ELF-1 (cell line): ENCODE results near the gene TXNL4B.
"Not testable (repeated sequence)": the region's sequence is repeated elsewhere in the genome, so short reads cannot be mapped to it uniquely, and the experiment has no call there.

ENCODE experiments used
- DNase-seq: peaks from one replicate; pipeline ENCODE4 v3.0.0-alpha.2; 2016; ENCODE audit warnings: low read depth, low spot score

The TXNL4B gene

DNA sequence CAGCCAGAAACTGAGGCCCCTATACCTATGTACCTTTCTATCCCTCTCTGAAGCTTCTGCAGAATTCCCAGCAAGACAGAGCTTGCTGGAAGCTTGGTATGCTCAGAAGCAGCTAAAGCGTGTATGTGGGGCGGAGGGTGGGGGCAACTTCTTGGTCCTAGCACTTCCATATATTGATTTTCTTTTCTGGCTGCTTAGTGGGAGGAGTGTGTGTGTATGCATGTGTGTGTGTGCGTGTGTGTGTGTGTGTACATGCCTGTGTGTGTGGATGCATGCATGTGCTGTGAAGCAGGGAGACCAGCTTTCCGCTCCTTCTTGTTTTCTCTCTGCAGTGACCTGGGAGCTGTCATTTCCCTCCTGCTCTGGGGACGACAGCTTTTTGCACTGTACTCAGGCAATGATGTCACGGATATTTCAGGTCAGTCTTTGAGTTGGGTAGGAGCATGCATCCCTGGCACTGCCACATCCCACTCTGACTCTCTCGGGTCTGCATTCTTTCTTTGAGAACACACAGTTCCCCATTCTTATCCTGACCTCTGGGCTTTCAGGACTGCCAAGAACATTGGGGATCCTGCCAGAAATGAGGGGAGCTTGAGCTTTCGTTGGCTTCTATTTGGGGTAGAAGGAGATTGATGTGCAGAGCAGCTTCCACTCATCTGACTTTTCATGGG, 19.7 kb downstream of the TXNL4B start:
- DNase-seq = no peak

- DNase-seq = peak; percentile 68
These were observed 20.7 kb downstream of the TXNL4B start for GRCh38 chr16:72072514-72073342.

GRCh38 chr16:72068930-72069329, 24.5 kb downstream of the TXNL4B start:
- no peak for DNase-seq

GRCh38 chr16:72066747-72067146, 26.7 kb downstream of the TXNL4B start:
- peak; percentile 32 for DNase-seq

GRCh38 chr16:72064361-72064894, 29.0 kb downstream of the TXNL4B start:
- DNase-seq = no peak

- DNase-seq = no peak
These were observed 31.9 kb downstream of the TXNL4B start for GRCh38 chr16:72061564-72061963.

DNA sequence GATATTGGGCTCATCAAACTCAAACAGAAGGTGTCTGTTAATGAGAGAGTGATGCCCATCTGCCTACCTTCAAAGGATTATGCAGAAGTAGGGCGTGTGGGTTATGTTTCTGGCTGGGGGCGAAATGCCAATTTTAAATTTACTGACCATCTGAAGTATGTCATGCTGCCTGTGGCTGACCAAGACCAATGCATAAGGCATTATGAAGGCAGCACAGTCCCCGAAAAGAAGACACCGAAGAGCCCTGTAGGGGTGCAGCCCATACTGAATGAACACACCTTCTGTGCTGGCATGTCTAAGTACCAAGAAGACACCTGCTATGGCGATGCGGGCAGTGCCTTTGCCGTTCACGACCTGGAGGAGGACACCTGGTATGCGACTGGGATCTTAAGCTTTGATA, 33.0 kb downstream of the TXNL4B start:
- DNase-seq = no peak

- not testable (repeated sequence) for DNase-seq
These were observed 34.4 kb downstream of the TXNL4B start for GRCh38 chr16:72059060-72059459.

- DNase-seq = not testable (repeated sequence)
These were observed 36.1 kb downstream of the TXNL4B start for GRCh38 chr16:72057313-72057712.

DNA sequence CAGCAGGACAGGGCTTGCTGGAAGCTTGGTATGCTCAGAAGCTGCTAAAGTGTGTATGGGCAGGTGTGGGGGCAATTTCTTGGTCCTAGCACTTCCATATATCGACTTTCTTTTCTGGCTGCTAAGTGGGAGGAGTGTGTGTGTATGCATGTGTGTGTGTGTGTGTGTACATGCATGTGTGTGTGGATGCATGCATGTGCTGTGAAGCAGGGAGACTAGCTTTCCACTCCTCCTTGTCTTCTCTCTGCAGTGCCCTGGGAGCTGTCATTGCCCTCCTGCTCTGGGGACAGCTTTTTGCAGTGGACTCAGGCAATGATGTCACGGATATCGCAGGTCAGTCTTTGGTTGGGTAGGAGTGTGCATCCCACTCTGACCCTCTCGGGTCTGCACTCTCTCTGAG, 37.5 kb downstream of the TXNL4B start:
- DNase-seq = no peak

DNA sequence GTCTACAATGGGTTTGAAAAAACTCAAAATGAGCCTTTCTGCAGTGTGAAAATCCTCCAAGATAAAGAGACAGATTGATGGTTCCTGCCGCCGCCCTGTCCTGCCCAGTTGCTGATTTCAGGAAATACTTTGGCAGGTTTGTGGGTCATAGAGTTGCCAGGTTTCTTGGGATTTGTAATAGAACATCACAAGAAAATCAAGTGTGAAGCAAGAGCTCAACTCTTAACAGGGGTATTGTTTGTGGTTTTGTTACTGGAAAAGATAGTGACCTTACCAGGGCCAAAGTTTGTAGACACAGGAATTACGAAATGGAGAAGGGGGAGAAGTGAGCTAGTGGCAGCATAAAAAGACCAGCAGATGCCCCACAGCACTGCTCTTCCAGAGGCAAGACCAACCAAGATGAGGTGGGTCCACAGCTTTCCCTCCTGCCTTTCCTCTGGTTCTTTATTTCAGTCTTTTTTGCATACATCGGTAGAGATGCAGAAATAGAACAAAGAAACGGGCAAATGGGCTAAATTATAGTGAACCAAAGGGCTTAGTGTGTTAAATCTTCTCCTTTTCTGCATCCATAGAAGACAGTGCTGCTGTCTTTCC, 39.1 kb downstream of the TXNL4B start, which contains the start of gene HP:
Gene HP (plus strand): TSS at position 252 of the 594 bp plus-strand sequence. CDS start 148 bp downstream, at position 400.
- DNase-seq = not testable (repeated sequence)

DNA sequence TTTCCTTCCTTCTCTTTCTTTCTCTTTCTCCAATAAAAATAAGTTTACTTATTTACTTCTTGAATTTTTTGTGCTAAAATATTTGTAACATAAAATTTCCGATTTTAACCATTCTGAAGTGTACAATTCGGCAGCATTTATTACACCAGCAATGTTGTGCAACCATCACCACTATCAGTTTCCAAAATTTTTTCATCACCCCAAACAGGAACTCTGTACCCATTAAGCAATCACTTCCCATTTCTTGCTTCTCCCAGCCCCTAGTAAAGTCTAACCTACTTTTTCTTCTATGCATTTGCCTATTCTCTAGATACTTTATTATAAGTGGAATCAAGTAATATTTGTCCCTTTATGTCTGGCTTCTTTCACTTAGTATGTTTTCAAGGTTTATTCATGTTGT, 41.6 kb downstream of the TXNL4B start:
- DNase-seq = no peak

DNA sequence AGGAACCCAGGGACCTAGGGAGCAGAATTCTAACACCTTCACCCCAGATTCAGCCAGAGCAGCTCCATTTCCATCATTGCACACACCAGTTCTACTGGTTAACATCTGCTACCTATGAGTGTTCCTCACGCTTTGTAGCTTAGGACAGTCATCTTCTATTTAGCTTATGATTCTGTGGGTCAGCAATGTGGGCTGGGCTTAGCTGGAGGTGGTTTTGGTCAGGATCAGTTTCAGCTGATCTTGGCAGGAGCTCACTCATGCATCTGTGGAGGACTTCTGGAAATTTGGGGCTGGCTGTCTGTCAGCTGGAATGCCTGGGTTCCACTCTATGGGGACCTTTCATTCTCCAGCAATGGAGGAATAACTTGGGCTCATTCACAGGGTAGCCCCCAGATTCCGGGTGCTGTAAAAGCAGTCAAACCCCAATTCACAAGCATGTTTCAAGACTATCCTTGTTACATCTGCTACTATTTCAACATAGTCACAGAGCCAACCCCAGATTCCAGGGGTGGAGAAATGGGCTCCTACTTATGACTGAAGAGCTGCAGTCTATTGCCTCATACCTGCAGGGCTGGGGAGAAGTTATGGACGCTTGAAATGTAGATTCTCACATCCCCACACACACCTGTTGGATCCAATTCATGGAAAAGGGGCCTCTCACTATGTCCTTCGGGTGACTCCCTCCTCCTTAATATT, 42.5 kb downstream of the TXNL4B start:
- DNase-seq = no peak

- no peak for DNase-seq
These were observed 44.3 kb downstream of the TXNL4B start for GRCh38 chr16:72049110-72049509.

- no peak for DNase-seq
These were observed 48.5 kb downstream of the TXNL4B start for GRCh38 chr16:72044825-72045359.

GRCh38 chr16:72044296-72044695, 49.1 kb downstream of the TXNL4B start:
- no peak for DNase-seq

DNA sequence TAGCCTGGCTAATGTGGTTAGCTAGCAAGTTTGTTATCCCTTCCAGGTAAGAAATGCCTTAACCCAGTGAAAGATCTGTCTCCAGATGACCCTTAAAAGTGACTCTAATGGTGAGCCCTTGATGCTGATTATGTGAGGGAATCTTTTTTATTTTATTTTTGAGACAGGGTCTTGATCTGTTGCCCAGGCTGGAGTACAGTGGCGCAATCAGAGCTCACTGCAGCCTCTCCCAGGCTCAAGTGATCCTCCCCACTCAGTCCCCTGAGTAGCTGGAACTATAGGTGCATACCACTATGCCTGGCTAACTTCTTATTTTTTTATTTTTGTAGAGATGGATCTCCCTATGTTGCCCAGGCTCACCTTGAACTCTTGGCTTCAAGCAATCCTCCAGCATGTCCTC, 49.9 kb downstream of the TXNL4B start:
- DNase-seq = no peak

DNA sequence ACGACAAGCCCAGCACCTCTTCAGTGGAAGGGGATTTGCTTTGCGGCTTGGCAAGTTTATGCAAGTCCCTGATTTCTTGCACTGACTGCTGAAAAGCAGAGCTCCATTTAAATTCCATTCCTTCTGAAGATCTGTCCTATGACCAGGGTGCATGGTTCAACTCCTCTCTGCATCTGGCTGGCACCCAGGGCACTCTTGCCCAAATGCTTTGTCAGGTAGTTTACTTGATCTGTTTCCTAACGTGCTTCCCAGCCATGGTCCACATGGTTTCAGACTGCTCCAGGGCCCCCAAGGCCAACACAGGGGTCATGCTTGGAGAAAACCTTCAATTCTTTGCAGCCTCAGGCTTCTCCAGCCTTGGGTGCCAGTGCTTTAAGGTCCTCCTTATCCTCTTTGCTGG, 50.4 kb downstream of the TXNL4B start:
- no peak for DNase-seq

GRCh38 chr16:72042157-72042660, 51.2 kb downstream of the TXNL4B start:
- DNase-seq = no peak

- peak; percentile 12 for DNase-seq
These were observed 57.3 kb downstream of the TXNL4B start for GRCh38 chr16:72036098-72036497.
